Midbrain (tissue), 1 donor: Measurements from ENCODE around the gene IFI27.

ENCODE experiments used
- DNase-seq: peaks from one replicate; lab custom pipeline; 2025; lab: John Stamatoyannopoulos, UW

The IFI27 gene

DNA sequence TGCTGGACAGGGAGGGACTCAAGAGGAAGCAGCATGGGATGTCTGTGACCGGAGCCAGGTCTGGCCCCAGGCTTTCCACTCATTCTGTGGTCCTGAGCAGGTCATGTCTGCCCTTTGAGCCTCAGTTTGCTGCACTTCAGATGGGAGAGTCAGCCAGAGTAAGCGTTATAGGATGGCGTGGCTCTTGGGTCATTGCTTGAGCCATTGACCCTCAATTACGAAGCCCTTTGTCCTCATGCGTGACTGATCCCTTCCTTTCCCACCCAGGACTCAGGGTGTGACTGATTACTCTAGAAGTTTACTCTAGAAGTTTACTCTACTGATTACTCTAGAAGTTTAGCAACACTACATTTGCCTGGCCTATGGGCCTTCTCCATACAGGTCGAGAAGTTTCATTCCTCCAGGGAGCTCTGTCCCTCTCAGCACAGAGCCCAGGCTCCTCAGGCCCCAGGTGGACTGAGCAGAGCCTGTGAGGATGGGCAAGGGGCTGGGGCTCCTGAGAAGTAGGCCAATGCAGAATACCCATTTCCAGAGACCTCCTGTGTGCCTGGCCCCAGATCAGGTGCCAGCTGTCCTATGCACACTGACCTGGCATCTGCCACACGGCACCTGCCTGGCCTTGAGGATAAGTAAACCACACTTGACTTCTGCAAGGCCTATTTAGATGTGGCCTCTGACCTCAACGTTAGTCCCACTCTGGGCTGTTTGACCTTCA lies 7.6 kb upstream of the IFI27 start:
- DNase-seq, result no peak

DNA sequence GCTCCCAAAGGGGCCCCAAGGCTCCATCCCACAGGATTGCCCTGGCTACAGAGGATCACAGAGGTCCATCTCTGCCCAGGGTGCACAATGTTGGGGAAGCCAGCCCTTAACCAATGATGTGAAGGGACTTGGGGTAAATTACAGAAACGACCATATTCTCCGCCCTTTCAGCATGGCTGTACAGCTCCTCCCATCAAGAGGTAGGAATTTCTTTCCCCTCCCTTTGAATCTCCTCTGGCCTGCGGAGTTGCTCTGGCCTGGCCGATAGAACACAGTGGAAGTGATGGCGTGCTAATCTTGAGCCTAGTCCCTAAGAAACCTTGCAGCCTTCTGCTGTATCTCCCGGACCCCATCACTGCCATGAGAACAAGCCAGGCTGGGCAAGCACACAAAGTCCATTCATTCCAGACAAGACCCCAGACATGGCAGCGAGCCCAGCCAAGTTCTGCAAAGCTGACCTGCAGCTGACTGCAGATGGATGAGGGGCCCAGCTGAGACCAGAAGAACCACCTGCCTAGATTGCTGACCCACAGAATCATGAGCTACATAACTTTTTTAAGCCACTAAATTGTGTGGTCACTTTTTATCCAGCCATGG lies 6.9 kb upstream of the IFI27 start:
- DNase-seq, result no peak

DNA sequence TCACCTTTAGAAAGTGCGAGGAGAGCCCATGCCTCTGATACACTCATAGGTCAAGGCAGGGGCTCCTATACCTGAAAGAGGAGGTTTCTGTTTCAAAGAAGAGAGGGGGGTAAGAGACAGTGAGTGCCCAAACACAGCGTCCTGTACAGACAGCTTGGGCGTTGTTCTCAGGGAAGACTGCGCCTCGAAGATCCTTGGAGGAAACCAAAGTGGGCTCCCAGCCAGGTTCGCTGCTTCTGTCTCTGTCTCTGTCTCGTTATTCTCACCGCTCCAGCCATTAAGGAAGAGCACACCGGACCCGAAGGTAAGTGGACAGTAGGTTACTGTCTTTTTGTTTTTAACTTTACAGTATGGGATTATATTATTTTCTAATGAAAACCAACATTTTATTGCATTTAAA lies 5.8 kb upstream of the IFI27 start:
- DNase-seq, result no peak

DNA sequence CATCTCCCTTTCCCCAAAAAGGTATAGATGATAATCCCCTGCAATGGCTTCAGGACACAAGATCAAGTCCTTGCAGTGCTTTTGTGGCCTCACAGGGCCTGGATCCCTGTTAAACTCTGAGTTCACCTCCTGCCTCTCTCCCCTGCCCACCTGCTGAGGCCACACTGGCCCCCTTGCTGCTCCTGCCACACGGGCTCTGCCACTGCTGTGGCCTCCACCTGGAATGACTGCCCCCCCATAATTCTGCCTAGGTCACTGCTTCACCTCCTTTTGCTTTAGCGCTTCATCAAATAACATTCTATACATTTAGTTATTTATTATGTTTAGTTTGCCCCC lies 653 bp upstream of the IFI27 start:
- no peak for DNase-seq

DNA sequence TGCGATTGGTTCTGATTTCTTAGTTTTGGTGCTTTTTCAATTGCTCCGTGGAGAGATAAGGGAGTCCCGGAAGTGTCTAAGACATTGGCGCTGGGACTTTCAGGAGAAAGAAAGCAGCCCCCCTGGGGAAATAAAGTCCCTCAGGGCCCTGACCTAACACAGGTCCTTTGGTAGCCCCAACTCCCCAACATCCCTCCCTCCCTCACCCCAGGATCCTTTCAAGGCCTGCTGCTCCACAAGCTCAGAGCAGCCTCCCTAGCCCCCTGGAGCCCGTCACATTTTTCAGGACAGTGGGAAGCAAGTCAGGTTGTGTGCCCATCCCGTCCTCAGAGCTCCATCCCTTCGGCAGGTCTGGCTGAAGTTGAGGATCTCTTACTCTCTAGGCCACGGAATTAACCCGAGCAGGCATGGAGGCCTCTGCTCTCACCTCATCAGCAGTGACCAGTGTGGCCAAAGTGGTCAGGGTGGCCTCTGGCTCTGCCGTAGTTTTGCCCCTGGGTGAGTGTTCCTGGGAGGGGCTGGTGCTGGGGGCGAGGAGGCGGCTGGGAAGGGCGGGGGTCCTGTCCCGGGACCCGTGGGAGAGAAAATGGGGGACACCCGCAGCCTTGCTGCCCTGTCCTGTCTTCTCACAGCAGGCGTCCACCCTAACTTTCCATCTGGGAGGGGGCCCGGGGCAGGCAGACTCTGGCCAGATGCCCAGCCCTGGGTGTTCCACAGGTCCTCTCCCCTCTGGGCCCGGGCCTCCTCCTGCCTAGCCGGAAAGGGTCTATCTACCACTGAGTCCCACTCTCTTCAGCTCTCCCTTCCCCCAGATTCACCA lies 950 bp downstream of the IFI27 start:
- DNase-seq, result no peak

DNA sequence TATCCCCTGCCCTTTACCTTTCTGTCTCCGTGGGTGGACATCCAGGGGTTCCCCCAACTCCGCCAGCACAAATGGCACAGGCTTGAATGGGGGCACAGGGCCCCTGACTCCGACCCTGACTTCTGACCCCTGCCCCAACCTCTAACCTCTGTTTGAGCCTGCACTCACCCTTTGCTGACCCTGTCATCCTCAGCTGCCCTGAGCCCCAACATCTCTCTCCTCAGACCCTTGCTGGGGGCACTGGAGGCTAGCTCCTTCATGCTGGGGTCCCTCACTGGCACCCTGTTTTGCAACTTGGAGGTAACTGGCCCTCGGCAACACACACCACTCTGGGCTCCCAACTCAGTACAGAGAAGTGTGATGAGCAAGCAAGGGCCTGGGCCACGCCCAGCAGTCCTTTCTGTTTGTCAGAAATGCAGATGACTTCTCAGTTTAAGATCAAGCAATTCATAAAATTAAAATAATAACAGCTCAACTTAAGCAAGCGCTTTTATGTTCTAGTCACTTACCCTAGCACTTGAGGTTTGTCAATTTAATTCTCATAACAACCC lies 2.1 kb downstream of the IFI27 start:
- DNase-seq, result no peak

DNA sequence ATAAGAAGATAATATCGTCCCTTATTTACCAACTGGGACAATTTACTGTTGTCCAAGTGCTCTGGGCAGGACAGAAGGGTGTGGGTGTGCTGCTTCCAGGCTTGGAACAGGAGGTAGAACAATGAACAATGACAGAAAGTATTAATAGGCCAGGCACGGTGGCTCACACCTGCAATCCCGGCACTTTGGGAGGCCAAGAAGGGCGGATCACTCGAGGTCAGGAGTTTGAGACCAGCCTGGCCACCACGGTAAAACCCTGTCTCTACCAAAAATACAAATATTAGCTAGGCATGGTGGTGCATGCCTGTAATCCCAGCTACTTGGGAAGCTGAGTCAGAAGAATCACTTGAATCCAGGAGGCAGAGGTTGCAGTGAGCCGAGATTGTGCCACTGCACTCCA lies 2.5 kb downstream of the IFI27 start:
- no peak for DNase-seq

DNA sequence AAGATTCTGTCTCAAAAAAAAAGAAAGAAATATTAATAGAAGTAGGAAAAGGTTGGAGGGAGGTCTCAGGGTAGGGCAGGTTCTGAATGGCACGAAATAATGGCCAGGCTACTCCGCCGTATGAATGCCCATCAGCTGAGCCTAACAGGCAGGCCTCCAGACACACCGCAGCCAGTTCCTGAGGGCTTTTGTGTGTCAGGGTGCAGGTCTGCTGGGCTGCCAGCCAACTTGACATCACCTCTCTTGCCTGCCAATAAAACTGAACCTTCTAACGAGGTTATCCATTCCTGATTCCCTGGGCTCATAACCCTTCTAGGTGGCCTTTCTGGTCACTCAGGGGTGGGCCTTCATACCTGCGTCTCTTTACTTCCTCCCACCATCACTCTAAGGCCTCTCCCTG lies 3.0 kb downstream of the IFI27 start:
- no peak for DNase-seq

DNA sequence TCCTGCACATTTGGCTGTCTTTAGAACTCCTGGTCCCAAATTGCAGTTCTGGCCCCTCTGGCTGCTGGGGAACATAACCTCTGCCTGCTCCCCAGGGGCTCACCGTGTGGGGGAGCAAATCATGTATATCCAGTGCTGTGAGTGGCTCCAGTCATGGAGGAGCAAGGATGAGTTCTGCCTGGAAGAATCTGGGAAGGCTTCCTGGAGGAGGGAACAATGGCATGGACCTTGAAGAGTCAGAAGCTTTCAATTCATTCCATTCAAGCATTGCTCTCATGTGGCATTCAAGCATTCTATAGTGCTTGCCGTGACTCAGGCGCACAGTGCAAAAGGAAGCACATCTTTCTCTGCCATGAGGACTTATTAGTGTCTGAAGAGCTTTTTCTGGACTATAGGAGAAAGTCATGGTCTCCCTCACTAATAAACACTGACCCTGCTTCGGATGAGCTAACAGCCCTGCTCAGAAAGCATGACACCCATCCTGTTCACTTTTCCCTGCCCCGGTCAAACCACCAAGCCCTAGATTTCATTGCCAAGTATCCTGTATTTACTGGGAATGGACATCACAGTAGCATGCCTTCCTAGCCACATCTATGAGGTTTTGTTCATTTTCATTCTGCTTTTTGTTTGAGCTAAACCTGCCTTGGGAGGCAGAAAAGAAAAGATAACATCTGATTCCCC lies 3.5 kb downstream of the IFI27 start:
- DNase-seq, result no peak

DNA sequence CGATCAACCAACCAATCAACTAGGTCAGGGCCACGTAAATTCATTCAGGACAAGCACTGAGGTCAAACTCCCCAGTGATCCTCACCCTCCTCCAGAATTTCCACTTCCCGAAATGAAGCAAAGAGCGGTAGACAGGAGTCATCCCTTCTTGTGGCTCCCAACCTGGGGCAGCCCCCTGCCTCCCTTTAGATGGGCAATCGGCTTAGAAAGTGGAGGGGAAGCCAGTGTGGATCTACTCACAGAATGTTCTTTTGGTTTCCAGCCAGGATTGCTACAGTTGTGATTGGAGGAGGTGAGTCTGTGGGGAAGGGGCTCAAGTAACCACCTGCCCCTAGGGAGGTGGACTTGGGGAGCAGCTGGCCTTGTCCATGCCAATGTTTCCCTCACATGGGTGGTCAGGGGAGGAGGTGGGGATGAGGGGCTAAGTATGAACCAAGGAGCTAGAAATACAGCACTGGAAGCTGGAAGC lies 4.1 kb downstream of the IFI27 start:
- no peak for DNase-seq

DNA sequence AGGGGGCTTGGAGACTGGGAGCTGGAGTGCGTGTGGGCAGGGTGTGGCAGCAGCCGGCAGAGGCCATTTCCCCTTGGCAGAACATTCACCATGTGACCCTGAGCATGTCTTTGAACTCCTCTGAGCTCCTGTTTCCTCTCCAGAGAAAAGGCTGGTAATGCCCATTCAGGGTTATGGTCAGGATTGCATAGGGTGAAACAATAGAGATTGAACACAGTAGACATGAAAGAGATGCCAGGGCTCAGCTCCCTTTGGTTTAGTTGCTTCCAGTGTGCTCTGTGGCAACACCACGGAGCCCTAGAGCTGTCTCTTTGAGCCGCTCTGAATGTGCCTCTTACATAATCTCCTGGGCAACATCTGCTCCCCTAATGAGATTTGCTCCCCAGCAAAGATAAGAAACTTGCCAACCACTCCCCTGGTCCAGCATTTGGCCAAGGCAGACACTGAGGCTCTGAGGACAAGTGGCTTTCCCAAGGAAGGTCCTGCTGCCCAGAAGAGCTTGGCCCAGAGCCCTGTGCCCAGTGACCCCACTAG lies 4.6 kb downstream of the IFI27 start:
- DNase-seq, result no peak

DNA sequence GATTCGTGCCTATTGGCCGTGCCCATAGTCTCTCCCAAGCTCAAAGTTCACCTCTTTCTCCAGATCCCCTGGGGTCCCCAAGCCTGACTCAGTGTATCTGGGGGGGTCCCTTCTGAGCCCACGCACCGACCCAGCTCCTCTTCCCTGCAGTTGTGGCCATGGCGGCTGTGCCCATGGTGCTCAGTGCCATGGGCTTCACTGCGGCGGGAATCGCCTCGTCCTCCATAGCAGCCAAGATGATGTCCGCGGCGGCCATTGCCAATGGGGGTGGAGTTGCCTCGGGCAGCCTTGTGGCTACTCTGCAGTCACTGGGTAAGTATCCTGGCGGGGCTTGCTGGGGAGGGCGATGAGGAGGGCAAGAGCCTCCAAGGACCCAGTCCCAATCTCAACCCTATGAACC lies 5.1 kb downstream of the IFI27 start:
- no peak for DNase-seq

DNA sequence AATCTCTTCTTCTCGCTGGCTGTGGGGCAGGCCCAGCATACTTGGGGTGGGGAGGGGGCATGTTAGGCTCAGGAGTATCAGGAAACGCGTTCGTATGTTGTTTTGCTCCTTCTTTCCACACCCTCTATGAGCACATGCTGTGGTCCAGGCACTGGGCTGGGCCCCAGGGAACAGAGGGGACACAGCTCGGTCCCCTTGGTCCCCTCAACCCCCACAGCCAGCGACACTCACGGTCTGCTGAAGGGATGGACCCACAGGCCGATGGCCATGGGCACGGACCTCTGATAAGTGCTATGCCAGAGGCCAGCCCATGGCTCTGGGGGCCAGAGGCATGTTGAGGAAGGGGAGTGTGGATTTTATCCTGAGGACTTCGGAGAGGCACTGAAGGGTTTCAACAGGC lies 6.2 kb downstream of the IFI27 start:
- DNase-seq, result no peak

DNA sequence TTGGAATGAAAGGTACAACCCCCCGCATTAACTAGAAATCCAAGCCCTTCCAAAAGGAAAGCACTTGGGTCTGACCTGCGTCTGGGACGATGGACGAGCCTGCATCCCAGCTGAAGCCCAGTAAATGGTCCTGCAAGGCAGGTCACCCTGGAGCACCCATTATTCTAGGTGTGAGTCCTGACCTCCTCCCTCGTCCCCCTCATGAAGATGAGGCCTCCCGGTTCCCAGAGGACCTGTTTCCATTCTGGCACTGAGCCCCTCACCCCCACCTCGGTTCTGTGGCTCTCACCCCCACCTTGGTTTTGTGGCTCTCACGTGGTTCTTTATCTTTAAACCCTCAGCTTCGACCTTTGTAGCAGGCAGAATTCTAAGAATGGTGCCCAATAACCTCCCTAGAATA lies 7.3 kb downstream of the IFI27 start:
- DNase-seq, result no peak

DNA sequence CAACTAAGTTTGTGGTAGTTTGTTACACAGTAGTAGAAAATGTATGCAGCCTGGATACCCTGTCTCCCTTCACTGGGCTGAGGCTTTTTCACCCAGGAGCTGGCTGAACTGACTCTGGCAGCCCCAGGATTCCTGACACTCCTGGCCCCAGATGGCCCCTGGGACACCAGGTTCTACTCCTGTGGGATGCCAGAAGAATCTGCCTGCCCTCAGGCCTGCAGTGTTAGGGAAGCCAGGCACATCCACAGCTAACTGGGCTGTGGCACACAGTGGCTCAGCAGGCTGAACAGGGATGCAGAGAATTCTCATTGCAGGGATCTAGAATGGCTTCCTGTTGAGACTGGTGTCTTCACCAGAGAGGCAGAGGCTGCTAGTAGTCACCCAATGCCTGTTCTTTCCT lies 8.5 kb downstream of the IFI27 start:
- no peak for DNase-seq

DNA sequence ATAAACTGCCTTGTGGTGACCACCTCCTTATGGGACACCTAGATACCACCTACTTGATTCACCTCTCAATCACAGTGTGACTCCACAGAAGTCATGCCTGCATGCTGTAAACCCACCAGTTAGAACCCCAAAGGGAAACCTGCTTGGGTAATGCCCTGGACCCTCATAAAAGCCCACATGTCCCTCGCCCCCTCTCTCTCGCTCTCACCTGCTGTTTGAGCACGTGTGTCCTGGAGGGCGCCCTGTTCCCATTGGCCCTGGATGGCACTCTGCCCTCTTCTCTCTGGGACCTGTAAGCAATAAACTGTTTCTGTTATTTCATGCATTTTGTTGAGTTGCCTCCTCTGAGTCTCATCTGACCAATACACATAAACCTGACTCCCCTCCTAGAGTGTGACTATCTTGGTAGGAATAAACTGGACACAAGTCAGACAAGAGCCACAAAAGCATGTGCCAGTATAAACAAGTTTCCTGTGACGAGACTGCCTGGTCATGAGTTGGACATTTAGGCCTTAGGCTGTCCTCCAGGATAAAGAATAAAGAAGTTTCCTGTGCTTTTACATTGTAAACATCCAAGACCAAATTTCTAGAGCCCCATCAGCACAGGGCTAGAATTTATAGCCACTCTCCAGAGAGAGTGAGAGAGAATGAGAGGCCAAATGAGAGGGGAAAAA lies 10.3 kb downstream of the IFI27 start:
- no peak for DNase-seq

DNA sequence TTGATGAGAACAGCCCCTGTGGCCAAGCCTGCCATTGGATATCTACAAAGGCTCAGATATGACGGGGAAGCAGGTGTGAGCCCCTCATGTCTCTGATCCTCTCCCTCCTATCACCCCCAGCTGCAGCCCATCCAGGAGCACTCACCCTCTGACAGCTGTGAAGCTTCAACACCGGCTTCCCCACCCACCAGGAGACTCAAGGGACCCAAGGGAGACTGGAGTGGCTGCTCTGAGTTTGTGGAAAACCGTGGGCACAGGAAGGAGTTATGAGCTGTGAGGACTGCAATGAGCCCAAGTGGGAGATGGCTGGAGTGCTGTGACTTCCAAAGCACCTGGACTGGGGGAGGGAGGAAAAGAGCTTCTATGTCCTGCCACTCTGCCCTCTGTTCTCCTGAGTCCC lies 10.9 kb downstream of the IFI27 start:
- no peak for DNase-seq

DNA sequence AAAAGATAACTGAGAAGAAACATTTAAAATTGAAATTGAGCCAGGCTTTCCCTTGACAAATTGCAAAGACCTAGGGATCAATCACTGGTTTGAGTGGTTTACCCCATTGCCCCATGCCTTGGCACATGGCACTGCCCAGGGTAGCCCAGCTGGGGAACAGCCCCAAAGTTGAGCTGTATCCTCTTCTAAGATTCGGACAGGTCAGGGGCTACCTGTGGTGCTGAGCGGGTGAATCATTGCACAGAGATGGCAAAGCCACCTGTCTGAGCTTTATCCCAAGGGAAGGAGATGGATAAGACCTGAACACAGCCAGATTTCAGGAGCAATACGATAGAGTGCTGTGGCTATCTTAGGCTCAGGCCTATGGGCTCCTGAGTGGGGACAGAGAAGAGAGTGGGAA lies 11.9 kb downstream of the IFI27 start:
- no peak for DNase-seq

DNA sequence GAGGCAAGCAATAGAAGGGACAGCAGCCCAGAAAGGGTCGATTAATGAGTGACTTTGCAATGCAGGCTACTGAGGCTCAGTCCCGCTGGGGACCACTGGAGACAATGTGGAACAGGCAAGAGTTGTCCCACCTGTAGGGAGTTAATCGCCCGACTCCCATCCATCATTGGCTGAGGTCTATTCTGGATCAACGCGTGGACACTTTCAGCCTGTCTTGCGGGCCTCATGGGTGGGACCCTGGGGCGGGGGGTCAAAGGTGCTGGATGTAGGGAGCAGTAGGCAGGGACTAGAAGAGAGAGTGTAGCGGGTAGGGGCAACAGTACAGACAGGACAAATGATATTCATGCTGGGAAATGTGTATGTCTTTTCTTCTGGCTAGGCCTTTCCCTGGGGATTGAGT lies 12.8 kb downstream of the IFI27 start:
- no peak for DNase-seq

DNA sequence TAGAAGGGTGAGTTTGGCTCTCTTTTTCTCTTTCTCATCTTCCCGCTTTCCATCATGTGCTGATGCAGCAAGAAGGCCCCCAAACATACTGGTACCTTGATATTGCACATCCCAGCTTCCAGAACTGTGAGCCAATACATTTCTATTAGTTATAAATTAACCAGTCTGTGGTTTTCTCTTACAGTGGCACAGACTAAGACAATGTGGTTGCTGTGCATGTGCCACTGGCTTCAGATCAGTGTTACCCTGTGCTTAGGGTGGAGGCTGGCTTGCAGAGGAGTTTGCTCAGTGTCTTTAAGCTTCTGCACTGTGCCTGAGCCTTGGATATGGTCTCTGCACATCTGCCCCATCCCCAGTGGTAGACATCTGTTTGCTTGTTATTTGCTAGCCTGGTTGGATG lies 13.3 kb downstream of the IFI27 start:
- DNase-seq, result no peak

DNA sequence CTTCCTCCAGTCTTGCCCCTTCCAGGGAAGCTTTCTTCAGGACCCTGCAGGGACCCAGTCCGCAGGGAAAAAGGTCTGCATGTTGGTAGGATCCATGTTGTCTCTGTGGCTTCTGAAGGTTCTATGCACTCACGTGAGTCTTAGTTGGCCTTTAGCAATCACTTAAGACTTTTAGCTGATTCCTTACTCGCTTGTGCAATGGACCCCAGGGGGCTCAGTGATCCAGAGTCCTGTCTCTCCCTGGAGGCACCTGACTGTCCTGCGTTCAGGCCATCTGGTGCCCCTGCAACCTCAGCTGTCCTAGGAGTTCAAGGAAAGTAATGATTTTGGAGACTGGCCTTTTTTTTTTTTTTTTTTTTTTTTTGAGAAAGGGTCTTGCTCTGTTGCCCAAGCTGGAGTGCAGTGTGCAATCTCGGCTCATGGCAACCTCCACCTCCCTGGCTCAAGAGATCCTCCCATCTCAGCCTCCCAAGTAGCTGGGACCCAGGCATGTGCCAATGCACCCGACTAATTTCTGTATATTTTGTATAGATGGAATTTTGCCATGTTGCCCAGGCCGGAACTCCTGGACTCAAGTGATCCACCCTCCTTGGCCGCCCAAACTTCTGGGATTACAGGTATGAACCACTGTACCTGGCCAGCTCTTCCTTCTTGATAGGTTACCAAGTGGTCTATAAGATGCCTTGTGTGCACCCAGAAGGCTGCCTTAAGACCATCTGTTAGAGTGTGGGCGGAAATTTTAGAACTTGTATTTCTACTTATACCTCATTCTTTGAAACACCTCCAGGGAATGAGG lies 14.2 kb downstream of the IFI27 start:
- DNase-seq, result no peak
